PFSK-1 (cell line): ENCODE results near the gene SORBS2.

Source experiments
- FOXP2 ChIP-seq: optimal IDR thresholded peaks from 2 replicates; pipeline ENCODE3; 2011; ENCODE audit warnings: borderline replicate concordance, control low read depth, inconsistent platforms; ENCODE audit not compliant: insufficient read depth; ENCODE audit errors: extremely low read length, extremely low read depth
- POLR2AphosphoS5 ChIP-seq: IDR thresholded peaks from 2 replicates; pipeline ENCODE4 v1.6.1; 2012; ENCODE audit warnings: low read depth, mild to moderate bottlenecking, control low read depth, low read length, moderate library complexity
- REST ChIP-seq, 2 experiments: IDR thresholded peaks; 2 replicates each; pipeline versions ENCODE4 v1.6.1 to v1.8.0; 2011 to 2012; ENCODE audit warnings: low read depth in 2 of 2, low read length in 2 of 2, control low read depth in 1 of 2, inconsistent platforms in 1 of 2, mild to moderate bottlenecking in 1 of 2, moderate library complexity in 1 of 2; ENCODE audit not compliant: insufficient read depth in 1 of 2
- TAF1 ChIP-seq: IDR thresholded peaks from 2 replicates; pipeline ENCODE4 v1.6.1; 2012; ENCODE audit warnings: low read length, control low read depth, borderline replicate concordance; ENCODE audit not compliant: insufficient read depth

GRCh38 chr4:185540487-185541120 is 271.4 kb downstream of the SORBS2 start:
- TF ChIP-seq POLR2AphosphoS5 (no peak), TAF1 (no peak), REST (IDR thresholded peaks at IDR 0.05; ENCODE audit: insufficient read depth in 1 of 2, low read depth in 2 of 2, low read length in 2 of 2) (no peak), FOXP2 (no peak)
